K562 (cell line): ENCODE results near the gene PPARG. TPM values are rescaled to one million over a fixed set of nuclear protein-coding genes. Genes with fewer than 3 reads are reported as not detected.

Experiments used
- ATAC-seq: fragments of 200-7000 bp; cut with Tn5 transposase; 3 replicates; pipeline ENCODE4 v1.9.1; 2020; ENCODE audit warnings: moderate library complexity
- BruUV-seq: library from RNA; stranded (reverse); fragments of 400-500 nt; replicated peaks from 2 replicates; lab custom pipeline; 2021; lab: Mats Ljungman, UMichigan
- CTCF ChIA-PET: fragments of 300-600 bp; formaldehyde crosslinking; extraction: SDS; loops from one replicate; lab custom pipeline; 2021; ENCODE audit warnings: low intra/inter-chr PET ratio; lab: Yijun Ruan, JAX
- POLR2A ChIA-PET: fragments of 300-600, 350-650 bp; sonication (Branson Sonifier 250); formaldehyde crosslinking; extraction: SDS; loops from one replicate; lab custom pipeline; 2021; ENCODE audit warnings: antibody characterized with exemption, inconsistent platforms; lab: Yijun Ruan, JAX
- DNase-seq, 4 experiments: peaks; one replicate each; pipeline versions ENCODE4 v3.0.0 to v3.0.0-alpha.2; 2011 to 2018; ENCODE audit warnings: low spot score in 3 of 4, mixed read lengths in 3 of 4; ENCODE audit errors: extremely low read depth in 1 of 4
- FAIRE-seq: peaks from 2 replicates; lab custom pipeline; 2011; peaks lifted over from hg19 to GRCh38; lab: Jason Lieb, UNC
- H2AFZ ChIP-seq: 2 replicates; pipeline ENCODE4 v1.6.0; 2011; ENCODE audit warnings: low read depth, low read length, control low read depth, inconsistent platforms
- H3K27ac ChIP-seq: fragments of 200-600 bp; 3 replicates; pipeline ENCODE4 v1.8.0; 2011; ENCODE audit warnings: low read depth, mild to moderate bottlenecking, control low read depth, inconsistent platforms, low read length, moderate library complexity, mixed read lengths; ENCODE audit errors: extremely low read depth
- H3K27me3 ChIP-seq, 2 experiments: fragments of 300-600 bp in 1 of 2; 2 replicates in 1 of 2; 3 replicates in 1 of 2; pipeline versions ENCODE4 v1.6.0 to v1.8.0; 2011; ENCODE audit warnings: inconsistent platforms in 2 of 2, low read length in 2 of 2, mild to moderate bottlenecking in 1 of 2, mixed read lengths in 1 of 2, moderate library complexity in 1 of 2; ENCODE audit not compliant: control insufficient read depth in 2 of 2, insufficient read depth in 2 of 2
- H3K36me3 ChIP-seq: fragments of 300-600 bp; 3 replicates; pipeline ENCODE4 v1.8.0; 2011; ENCODE audit warnings: mild to moderate bottlenecking, low read length, inconsistent platforms; ENCODE audit not compliant: control insufficient read depth, insufficient read depth
- H3K4me1 ChIP-seq, 2 experiments: fragments of 200-600 bp in 1 of 2; replicated peaks in 1 of 2; 2 replicates in 1 of 2; 3 replicates in 1 of 2; pipeline versions ENCODE4 v1.5.1 to v1.8.0; 2011; ENCODE audit warnings: inconsistent platforms in 2 of 2, low read length in 2 of 2, mild to moderate bottlenecking in 1 of 2, mixed read lengths in 1 of 2, moderate library complexity in 1 of 2; ENCODE audit not compliant: control insufficient read depth in 2 of 2, insufficient read depth in 2 of 2
- H3K4me2 ChIP-seq: 2 replicates; pipeline ENCODE4 v1.6.1; 2011; ENCODE audit warnings: low read length, control low read depth, inconsistent platforms, mixed read lengths; ENCODE audit not compliant: insufficient read depth
- H3K4me3 ChIP-seq: fragments of 200-600 bp; sonication (generic), shearing (Covaris generic); 2 replicates; pipeline ENCODE4 v1.5.1; 2016; ENCODE audit warnings: control low read depth, inconsistent platforms
- H3K79me2 ChIP-seq: fragments of 200-600 bp; 3 replicates; pipeline ENCODE4 v1.8.0; 2011; ENCODE audit warnings: low read length, inconsistent platforms; ENCODE audit not compliant: control insufficient read depth, insufficient read depth
- H3K9ac ChIP-seq, 2 experiments: 2 replicates each; pipeline versions ENCODE4 v1.6.0 to v1.6.1; 2011; ENCODE audit warnings: low read depth in 2 of 2, low read length in 2 of 2, control low read depth in 1 of 2, inconsistent platforms in 1 of 2, mild to moderate bottlenecking in 1 of 2, mixed read lengths in 1 of 2; ENCODE audit not compliant: insufficient read depth in 1 of 2
- H3K9me1 ChIP-seq: one replicate; pipeline ENCODE4 v1.6.0; 2011; ENCODE audit warnings: inconsistent platforms, mild to moderate bottlenecking, low read length, moderate library complexity; ENCODE audit not compliant: control insufficient read depth, insufficient read depth
- H3K9me3 ChIP-seq: replicated peaks from 2 replicates; pipeline ENCODE4 v1.5.1; 2011; ENCODE audit warnings: low read depth, low read length, inconsistent platforms; ENCODE audit not compliant: control insufficient read depth, insufficient read depth
- H4K20me1 ChIP-seq: replicated peaks from 2 replicates; pipeline ENCODE4 v1.6.1; 2011; ENCODE audit warnings: low read length, inconsistent platforms, mixed read lengths; ENCODE audit not compliant: control insufficient read depth, insufficient read depth
- BCOR ChIP-seq: fragments of 450-650 bp; IDR thresholded peaks from 2 replicates; pipeline ENCODE4 v1.6.1; 2016
- BDP1 ChIP-seq: IDR thresholded peaks from 3 replicates; pipeline ENCODE4 v1.6.1; 2011; ENCODE audit not compliant: insufficient read length, insufficient read depth
- CBX8 ChIP-seq: fragments of 200-600 bp; sonication (generic); IDR thresholded peaks from 2 replicates; pipeline ENCODE4 v1.6.1; 2012; ENCODE audit warnings: borderline replicate concordance, mixed run types, low read depth, mild to moderate bottlenecking, moderate library complexity, mixed read lengths, low read length, control low read depth, inconsistent platforms; ENCODE audit not compliant: poor library complexity, severe bottlenecking; ENCODE audit errors: extremely low read depth
- HMGN3 ChIP-seq: IDR thresholded peaks from 2 replicates; pipeline ENCODE4 v1.6.1; 2011; ENCODE audit warnings: borderline replicate concordance, low read depth, mild to moderate bottlenecking, mixed read lengths, low read length; ENCODE audit not compliant: insufficient read length; ENCODE audit errors: extremely low read depth
- HNRNPH1 ChIP-seq: fragments of 200-400 bp; formaldehyde crosslinking; optimal IDR thresholded peaks from 2 replicates; pipeline ENCODE3; 2017; ENCODE audit warnings: low read depth, mild to moderate bottlenecking, low read length, moderate library complexity
- KDM1A ChIP-seq, 2 experiments: fragments of 450-650 bp; IDR thresholded peaks; 2 replicates each; pipeline ENCODE4 v1.6.1; 2016; ENCODE audit warnings: mild to moderate bottlenecking in 2 of 2
- PML ChIP-seq: IDR thresholded peaks from 2 replicates; pipeline ENCODE4 v1.6.1; 2012; ENCODE audit warnings: low read length, inconsistent platforms
- RAD21 ChIP-seq, 2 experiments: fragments of 250-450 bp in 1 of 2; fragments of 450-650 bp in 1 of 2; sonication (Bioruptor Pico) in 1 of 2; formaldehyde crosslinking in 1 of 2; IDR thresholded peaks in 1 of 2; conservative IDR thresholded peaks in 1 of 2; 2 replicates each; pipeline versions ENCODE4 v1.4.0 to v1.8.0; 2020 to 2022; ENCODE audit warnings: mild to moderate bottlenecking in 2 of 2, moderate library complexity in 1 of 2
- RBBP5 ChIP-seq: fragments of 200-600 bp; sonication (generic); IDR thresholded peaks from 2 replicates; pipeline ENCODE4 v1.6.1; 2012; ENCODE audit warnings: borderline replicate concordance, mild to moderate bottlenecking, low read length, control low read depth, inconsistent platforms; ENCODE audit not compliant: insufficient read depth, poor library complexity, severe bottlenecking
- SMAD3 ChIP-seq: fragments of 450-650 bp; formaldehyde crosslinking; conservative IDR thresholded peaks from 2 replicates; pipeline ENCODE4 v1.4.0; 2020; ENCODE audit warnings: mild to moderate bottlenecking
- SMC3 ChIP-seq: conservative IDR thresholded peaks from 2 replicates; pipeline ENCODE4 v1.6.1; 2011; ENCODE audit warnings: low read depth, low read length, improper control_type of control experiment; ENCODE audit not compliant: insufficient read depth
- ZNF140 ChIP-seq: fragments of 250-450 bp; sonication (Bioruptor Pico); IDR thresholded peaks from 2 replicates; pipeline ENCODE4 v1.8.0; 2021; ENCODE audit warnings: moderate library complexity, mild to moderate bottlenecking, inconsistent platforms
- ZNF436 ChIP-seq: fragments of 250-450, 450-650 bp; sonication (Bioruptor Pico); formaldehyde crosslinking; IDR thresholded peaks from 2 replicates; pipeline ENCODE4 v1.7.0; 2020; ENCODE audit warnings: mild to moderate bottlenecking
- WGBS: fragments of 100-300 bp; shearing (Covaris generic); methylation state at CpG from one replicate; pipeline ENCODE4 v1.1.6; 2016; ENCODE audit warnings: low coverage, mixed read lengths; ENCODE audit not compliant: insufficient coverage; ENCODE audit errors: missing lambda C conversion rate; 5-methylcytosine and 5-hydroxymethylcytosine counted together
- in situ Hi-C: fragments of 300-500 bp; cut with MboI; formaldehyde crosslinking; loops from 4 replicates; pipeline ENCODE4 v1.15.0; 2018; ENCODE audit warnings: inconsistent platforms, mixed read lengths
- intact Hi-C: fragments of 100-400 bp; cut with micrococcal nuclease; formaldehyde crosslinking; loops from 2 replicates; pipeline ENCODE4 v1.14.2; 2022
- polyA plus RNA-seq, 8 experiments: library from polyadenylated mRNA; depleted of rRNA in 4 of 8; stranded (reverse) in 5 of 8; unstranded in 3 of 8; fragments of >200 nt; fragmentation: Nextera tagmentation in 2 of 8; fragmentation: Illumina TruSeq in 1 of 8; extraction: Ambion mirVana in 2 of 8; extraction: Trizol in 1 of 8; gene quantifications; 2 replicates each; pipeline versions ENCODE4 v1.2.1 to v1.2.3, GENCODE V29; 2011 to 2014; ENCODE audit warnings: inconsistent platforms in 1 of 8, missing spikeins in 1 of 8
- total RNA-seq, 7 experiments: library from RNA; depleted of rRNA in 6 of 7; stranded (reverse); fragments of >200 nt in 6 of 7; fragmentation: Illumina TruSeq in 2 of 7; extraction: Trizol in 2 of 7; gene quantifications; 2 replicates each; pipeline versions ENCODE4 v1.2.1 to v1.2.3, GENCODE V29; 2011 to 2021; ENCODE audit warnings: low replicate concordance in 1 of 7

The PPARG gene
- total and polyA plus RNA-seq, 9 of the 15 experiments (the other 6 are each of a cell fraction or from before 2014, with no cell fraction given) = not detected

DNA sequence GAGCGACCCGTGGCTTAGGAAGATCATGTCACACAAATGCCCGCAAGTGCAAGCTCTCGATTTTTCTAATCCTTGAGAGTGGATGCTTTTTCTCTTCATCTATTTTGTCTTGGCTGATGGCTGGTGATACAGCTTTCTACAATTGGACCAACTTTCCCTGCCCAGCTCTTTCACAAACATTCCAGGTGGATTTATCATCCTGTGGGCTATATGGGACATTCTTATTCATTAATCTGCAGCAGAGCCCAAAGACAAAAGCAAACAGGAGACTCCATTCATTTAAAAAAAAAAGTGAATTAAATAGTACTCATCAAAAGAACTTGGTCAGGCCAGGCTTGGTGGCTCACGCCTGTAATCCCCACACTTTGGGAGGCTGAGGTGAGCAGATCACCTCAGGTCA is 181.2 kb downstream of the PPARG start (continued):
- no peak for TF ChIP-seq RAD21 (CRISPR knock-in tag; conservative IDR thresholded peaks at IDR 0.05 in 1 of 2, IDR thresholded peaks at IDR 0.05 in 1 of 2)
- no peak for TF ChIP-seq SMC3

DNA sequence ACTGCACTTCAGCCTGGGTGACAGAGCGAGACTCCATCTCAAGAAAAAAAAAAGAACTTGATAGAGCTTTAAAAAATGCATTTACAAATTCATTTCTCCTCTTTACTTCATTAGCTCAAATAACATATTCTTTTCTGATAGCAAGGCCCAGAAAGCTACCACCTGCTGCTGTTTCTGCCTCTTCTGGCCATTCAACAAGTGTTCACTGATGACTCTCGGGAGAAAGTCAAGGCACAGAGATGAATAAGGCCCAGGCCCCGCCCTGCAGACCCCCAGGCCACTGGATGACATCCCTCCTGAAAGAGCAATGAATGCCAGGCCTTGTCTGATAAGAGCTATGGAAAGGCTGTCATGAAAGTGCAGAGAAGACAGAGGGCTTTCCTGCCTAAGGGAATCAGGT is 181.8 kb downstream of the PPARG start:
- no peaks in the 10 kb centered on the region for H3K9me3 ChIP-seq
- ChIA-PET CTCF (no interaction called here), POLR2A (interaction anchor here (0.7 to 0.8 kb wide), 3 partner anchors 13 to 679 kb away, joined by 3 read pairs; no protein-coding TSS in a partner anchor)
- no peak overlapping the region for H3K4me2 ChIP-seq
- no peak overlapping the region for H3K9ac ChIP-seq
- no peaks in the 10 kb centered on the region for H3K79me2 ChIP-seq
- no peaks in the 10 kb centered on the region for H3K4me1 ChIP-seq
- no peaks in the 10 kb centered on the region for H3K36me3 ChIP-seq
- no peak overlapping the region for H3K4me3 ChIP-seq
- ATAC-seq (no peak), DNase-seq (no peak), FAIRE-seq (no peak)
- TF ChIP-seq KDM1A (IDR thresholded peaks at IDR 0.05) (no peak), HNRNPH1 (no peak), RBBP5 (no peak), CBX8 (no peak), ZNF140 (CRISPR knock-in tag) (no peak), HMGN3 (no peak), PML (no peak), BDP1 (no peak), SMAD3 (CRISPR knock-in tag) (no peak), ZNF436 (CRISPR knock-in tag) (no peak), BCOR (no peak)
- H3K9me1 ChIP-seq = no peaks in the 10 kb centered on the region
- H4K20me1 ChIP-seq = no peaks in the 10 kb centered on the region
- intact Hi-C loops (no loop called here), in situ Hi-C loops (no loop called here)
- H3K27ac ChIP-seq = no peak overlapping the region
- BruUV-seq = no TSS peak
- WGBS = 0% methylated on average over 3 of the region's 3 CpGs
- H2AFZ ChIP-seq = no peak overlapping the region
- H3K27me3 ChIP-seq = peaks cover 63 to 74% of the 10 kb centered on the region in 2 experiments
